T-cell (primary cell): ENCODE data around the gene KSR1. TPM values are rescaled to one million over a fixed set of nuclear protein-coding genes. Genes with fewer than 3 reads are reported as not detected.
A peak's percentile ranks its signal among the peaks of the same experiment; 100 is the strongest.

Source experiments
- ATAC-seq, 4 experiments: fragments of 200-7000 bp in 3 of 4; fragments of 150-1000 bp in 1 of 4; cut with Tn5 transposase; replicated peaks in 1 of 4; 1 replicate in 3 of 4; 2 replicates in 1 of 4; pipeline ENCODE4 v1.10.0; 2021; ENCODE audit warnings: moderate library complexity in 3 of 4, mild to moderate bottlenecking in 2 of 4, moderate number of reproducible peaks in 1 of 4
- CTCF ChIA-PET, 2 donors: fragments of 300-600 bp; sonication (Branson Sonifier 250); formaldehyde crosslinking; loops; one replicate each; lab custom pipeline; 2022; ENCODE audit warnings: antibody characterized with exemption in 2 of 2; lab: Charles Lee
- POLR2A ChIA-PET, 2 donors: fragments of 300-600 bp; sonication (Branson Sonifier 250); formaldehyde crosslinking; loops; one replicate each; lab custom pipeline; 2022; ENCODE audit warnings: antibody characterized with exemption in 2 of 2; lab: Charles Lee
- DNase-seq, 35 experiments: peaks; one replicate each; pipeline versions ENCODE4 v3.0.0 to v3.0.0-alpha.2; 2013 to 2023
- H3K27ac ChIP-seq: one replicate; pipeline ENCODE4 v1.5.1; 2013; ENCODE audit warnings: low read length
- H3K27me3 ChIP-seq, 2 experiments: replicated peaks in 1 of 2; 1 replicate in 1 of 2; 2 replicates in 1 of 2; pipeline versions ENCODE4 v1.6.1 to v1.7.0; 2013; ENCODE audit warnings: low read length in 1 of 2, mixed read lengths in 1 of 2; ENCODE audit not compliant: control insufficient read depth in 2 of 2, insufficient read depth in 2 of 2; ENCODE audit errors: extremely low read depth in 1 of 2
- H3K36me3 ChIP-seq, 2 donors: 1 replicate in 1 of 2; 2 replicates in 1 of 2; pipeline versions ENCODE4 v1.6.1 to v1.7.0; 2013; ENCODE audit warnings: low read length in 1 of 2; ENCODE audit not compliant: control insufficient read depth in 2 of 2, insufficient read depth in 1 of 2; ENCODE audit errors: extremely low read depth in 1 of 2
- H3K4me1 ChIP-seq, 2 experiments: 1 replicate in 1 of 2; 2 replicates in 1 of 2; pipeline versions ENCODE4 v1.6.1 to v1.7.0; 2013; ENCODE audit warnings: low read length in 2 of 2, mixed read lengths in 1 of 2; ENCODE audit not compliant: insufficient read depth in 2 of 2, control insufficient read depth in 1 of 2; ENCODE audit errors: extremely low read depth in 1 of 2
- H3K4me3 ChIP-seq, 2 donors: 1 replicate in 1 of 2; 2 replicates in 1 of 2; pipeline versions ENCODE4 v1.5.1 to v1.7.0; 2013; ENCODE audit warnings: mild to moderate bottlenecking in 2 of 2, low read length in 1 of 2, moderate library complexity in 1 of 2; ENCODE audit not compliant: control insufficient read depth in 1 of 2; ENCODE audit errors: extremely low read depth in 1 of 2
- H3K9me3 ChIP-seq: 2 replicates; pipeline ENCODE4 v1.7.0; 2013
- H3K27ac Mint-ChIP-seq, 2 donors: one replicate each; pipeline ENCODE4 v1.8.0; 2020 to 2021; ENCODE audit warnings: mild to moderate bottlenecking in 2 of 2, mixed read lengths in 2 of 2
- H3K27me3 Mint-ChIP-seq, 2 donors: one replicate each; pipeline ENCODE4 v1.8.0; 2021 to 2022; ENCODE audit warnings: mixed read lengths in 2 of 2
- H3K36me3 Mint-ChIP-seq: one replicate; pipeline ENCODE4 v1.8.0; 2021; ENCODE audit warnings: mixed read lengths
- H3K4me1 Mint-ChIP-seq, 3 donors: one replicate each; pipeline ENCODE4 v1.8.0; 2020 to 2022; ENCODE audit warnings: mixed read lengths in 3 of 3, mild to moderate bottlenecking in 1 of 3
- H3K4me3 Mint-ChIP-seq, 3 donors: one replicate each; pipeline ENCODE4 v1.8.0; 2020 to 2022; ENCODE audit warnings: mild to moderate bottlenecking in 3 of 3, mixed read lengths in 3 of 3, moderate library complexity in 3 of 3
- H3K9me3 Mint-ChIP-seq, 3 donors: one replicate each; pipeline ENCODE4 v1.8.0; 2020 to 2022; ENCODE audit warnings: mixed read lengths in 3 of 3
- WGBS: methylation state at CpG from one replicate; pipeline ENCODE4 v1.1.5; 2013; ENCODE audit warnings: missing lambda C conversion rate; ENCODE audit not compliant: insufficient coverage; 5-methylcytosine and 5-hydroxymethylcytosine counted together
- total RNA-seq, 35 experiments: library from RNA in 6 of 35; stranded (reverse) in 6 of 35; fragments of 120-200 nt in 1 of 35; gene quantifications; one replicate each; pipeline versions ENCODE4 v1.2.1 to v1.2.4 and lab custom pipeline; 2013 to 2026

KSR1 gene
- total RNA-seq, 5 donors from 2014 or later (not counting 1 experiment from before 2014, with no cell fraction given): 26.8 to 35.8 (median 27.6) TPM

- H3K4me3 Mint-ChIP-seq: no peak overlapping the region
- DNase-seq (no peak), ATAC-seq (no peak)
- H3K36me3 ChIP-seq: no peaks in the 10 kb centered on the region
- ChIA-PET CTCF (interaction anchor here in 1 of 2 donors (0.7 kb wide), 1 partner anchor 20 kb away, joined by 3 read pairs; no protein-coding TSS in a partner anchor), POLR2A (no interaction called here)
- no peaks in the 10 kb centered on the region for H3K9me3 Mint-ChIP-seq
- no peaks in the 10 kb centered on the region for H3K27me3 ChIP-seq
- H3K4me3 ChIP-seq: no peak overlapping the region
- H3K27me3 Mint-ChIP-seq: no peaks in the 10 kb centered on the region
- peaks cover 19% of the 10 kb centered on the region for H3K36me3 Mint-ChIP-seq
- H3K27ac ChIP-seq: no peak overlapping the region
- H3K9me3 ChIP-seq: no peaks in the 10 kb centered on the region
- WGBS: 50% methylated on average over 2 of the region's 4 CpGs
- peaks cover 0 to 10% of the 10 kb centered on the region in 2 experiments for H3K4me1 ChIP-seq
- H3K27ac Mint-ChIP-seq: no peak overlapping the region
- H3K4me1 Mint-ChIP-seq: peaks cover 0 to 16% (median 14%) of the 10 kb centered on the region in 3 donors
Observed at GRCh38 chr17:27579897-27580321, 123.7 kb downstream of the KSR1 start.

- H3K27ac Mint-ChIP-seq: no peak overlapping the region
- ChIA-PET CTCF (no interaction called here), POLR2A (no interaction called here)
- no peaks in the 10 kb centered on the region for H3K27me3 Mint-ChIP-seq
- no peaks in the 10 kb centered on the region for H3K9me3 Mint-ChIP-seq
- no peak overlapping the region for H3K4me3 ChIP-seq
- no peak for DNase-seq
- peaks cover 0 to 16% (median 10%) of the 10 kb centered on the region in 3 donors for H3K4me1 Mint-ChIP-seq
- peaks cover 0 to 2% of the 10 kb centered on the region in 2 donors for H3K36me3 ChIP-seq
- no peaks in the 10 kb centered on the region for H3K27me3 ChIP-seq
- H3K9me3 ChIP-seq: no peaks in the 10 kb centered on the region
- no peak overlapping the region for H3K4me3 Mint-ChIP-seq
- ATAC-seq: no peak
- 100% methylated on average over 2 of the region's 6 CpGs for WGBS
- H3K4me1 ChIP-seq: peaks cover 0 to 10% of the 10 kb centered on the region in 2 experiments
- no peak overlapping the region for H3K27ac ChIP-seq
- H3K36me3 Mint-ChIP-seq: peaks cover 26% of the 10 kb centered on the region
Observed at GRCh38 chr17:27581016-27581415, 124.8 kb downstream of the KSR1 start.

- 90% methylated on average over 5 of the region's 18 CpGs for WGBS
- Mint-ChIP-seq H3K4me3 (no peak overlapping the region), H3K27me3 (no peaks in the 10 kb centered on the region), H3K36me3 (peaks cover 22% of the 10 kb centered on the region), H3K4me1 (peaks cover 0 to 11% (median 9%) of the 10 kb centered on the region in 3 donors), H3K27ac (no peak overlapping the region), H3K9me3 (no peaks in the 10 kb centered on the region)
- Histone ChIP-seq H3K4me1 (peaks cover 0 to 10% of the 10 kb centered on the region in 2 experiments), H3K4me3 (no peak overlapping the region), H3K27ac (no peak overlapping the region), H3K36me3 (peaks cover 0 to 5% of the 10 kb centered on the region in 2 donors), H3K9me3 (no peaks in the 10 kb centered on the region), H3K27me3 (no peaks in the 10 kb centered on the region)
- DNase-seq (no peak), ATAC-seq (no peak)
- ChIA-PET POLR2A (no interaction called here), CTCF (no interaction called here)
Observed at GRCh38 chr17:27582696-27583095, 126.4 kb downstream of the KSR1 start.

GRCh38 chr17:27585153-27585681 lies 129.0 kb downstream of the KSR1 start:
- no peak overlapping the region for H3K27ac Mint-ChIP-seq
- 87% methylated on average over 5 of the region's 9 CpGs for WGBS
- CTCF ChIA-PET: no interaction called here

GRCh38 chr17:27585792-27586191 lies 129.5 kb downstream of the KSR1 start:
- 100% methylated on average over 1 of the region's 5 CpGs for WGBS
- CTCF ChIA-PET: interaction anchor here in 1 of 2 donors (0.6 kb wide), 1 partner anchor 14 kb away, joined by 3 read pairs; no protein-coding TSS in a partner anchor
- POLR2A ChIA-PET: no interaction called here
- H3K4me1 Mint-ChIP-seq: peaks cover 0 to 3% (median 0%) of the 10 kb centered on the region in 3 donors
- H3K27me3 Mint-ChIP-seq: no peaks in the 10 kb centered on the region
- H3K4me3 Mint-ChIP-seq: no peak overlapping the region
- H3K36me3 ChIP-seq: peaks cover 0 to 13% of the 10 kb centered on the region in 2 donors
- no peak overlapping the region for H3K4me3 ChIP-seq
- ATAC-seq: no peak
- DNase-seq: no peak
- peaks cover 27% of the 10 kb centered on the region for H3K36me3 Mint-ChIP-seq
- H3K9me3 Mint-ChIP-seq: no peaks in the 10 kb centered on the region
- H3K9me3 ChIP-seq: no peaks in the 10 kb centered on the region
- no peaks in the 10 kb centered on the region for H3K27me3 ChIP-seq
- no peaks in the 10 kb centered on the region for H3K4me1 ChIP-seq
- no peak overlapping the region for H3K27ac ChIP-seq
- H3K27ac Mint-ChIP-seq: peak overlapping the region in 1 of 2 donors; percentile 11

More at GRCh38 chr17:27585153-27585681, 129.0 kb downstream of the KSR1 start:
- no peak overlapping the region for H3K27ac ChIP-seq
- DNase-seq: no peak
- H3K36me3 ChIP-seq: peaks cover 0 to 13% of the 10 kb centered on the region in 2 donors
- no peaks in the 10 kb centered on the region for H3K27me3 ChIP-seq
- ATAC-seq: no peak
- H3K27me3 Mint-ChIP-seq: no peaks in the 10 kb centered on the region
- POLR2A ChIA-PET: no interaction called here
- no peak overlapping the region for H3K4me3 Mint-ChIP-seq
- no peaks in the 10 kb centered on the region for H3K4me1 ChIP-seq
- no peaks in the 10 kb centered on the region for H3K9me3 Mint-ChIP-seq
- H3K4me3 ChIP-seq: no peak overlapping the region
- no peaks in the 10 kb centered on the region for H3K9me3 ChIP-seq
- H3K4me1 Mint-ChIP-seq: peaks cover 0 to 3% (median 0%) of the 10 kb centered on the region in 3 donors
- H3K36me3 Mint-ChIP-seq: peaks cover 27% of the 10 kb centered on the region

- WGBS: 94% methylated on average over 5 of the region's 8 CpGs
- Mint-ChIP-seq H3K4me3 (no peak overlapping the region), H3K27ac (no peak overlapping the region), H3K36me3 (peaks cover 27% of the 10 kb centered on the region), H3K27me3 (no peaks in the 10 kb centered on the region), H3K9me3 (no peaks in the 10 kb centered on the region), H3K4me1 (peaks cover 0 to 3% (median 0%) of the 10 kb centered on the region in 3 donors)
- CTCF ChIA-PET: interaction anchor here in 1 of 2 donors (0.6 kb wide), 1 partner anchor 13 kb away, joined by 3 read pairs; no protein-coding TSS in a partner anchor
- POLR2A ChIA-PET: no interaction called here
- no peak overlapping the region for H3K27ac ChIP-seq
- DNase-seq (no peak), ATAC-seq (no peak)
- H3K4me3 ChIP-seq: no peak overlapping the region
- H3K4me1 ChIP-seq: no peaks in the 10 kb centered on the region
- H3K27me3 ChIP-seq: no peaks in the 10 kb centered on the region
- H3K36me3 ChIP-seq: peaks cover 0 to 16% of the 10 kb centered on the region in 2 donors
- H3K9me3 ChIP-seq: no peaks in the 10 kb centered on the region
Observed at GRCh38 chr17:27586203-27586721, 130.0 kb downstream of the KSR1 start.
